ENCODE results near the gene MTX1.
"Not testable (repeated sequence)": the region's sequence is repeated elsewhere in the genome, so short reads cannot be mapped to it uniquely, and the experiment has no call there.

Gene MTX1

GRCh38 chr1:155246796-155247195, 38.3 kb downstream of the MTX1 start:
- Histone ChIP-seq H3K4me1 (ENCODE audit: control insufficient read depth, insufficient read depth, low read length) (peaks cover 15% of the 10 kb centered on the region; the same call in 1 of the 2 replicates), H3K27me3 (ENCODE audit: control insufficient read depth, insufficient read depth, low read length) (peaks cover 12% of the 10 kb centered on the region; the same call in 1 of the 2 replicates), H3K36me3 (ENCODE audit: control insufficient read depth, insufficient read depth, low read length) (peaks cover 15% of the 10 kb centered on the region)
- H3K27ac ChIP-seq (ENCODE audit: low read depth, low read length); H3K9me3 ChIP-seq (ENCODE audit: control insufficient read depth, insufficient read depth, low read depth, low read length); H3K9ac ChIP-seq (ENCODE audit: low read length); H3K4me3 ChIP-seq (ENCODE audit: low read depth, low read length): not testable (repeated sequence)

DNA sequence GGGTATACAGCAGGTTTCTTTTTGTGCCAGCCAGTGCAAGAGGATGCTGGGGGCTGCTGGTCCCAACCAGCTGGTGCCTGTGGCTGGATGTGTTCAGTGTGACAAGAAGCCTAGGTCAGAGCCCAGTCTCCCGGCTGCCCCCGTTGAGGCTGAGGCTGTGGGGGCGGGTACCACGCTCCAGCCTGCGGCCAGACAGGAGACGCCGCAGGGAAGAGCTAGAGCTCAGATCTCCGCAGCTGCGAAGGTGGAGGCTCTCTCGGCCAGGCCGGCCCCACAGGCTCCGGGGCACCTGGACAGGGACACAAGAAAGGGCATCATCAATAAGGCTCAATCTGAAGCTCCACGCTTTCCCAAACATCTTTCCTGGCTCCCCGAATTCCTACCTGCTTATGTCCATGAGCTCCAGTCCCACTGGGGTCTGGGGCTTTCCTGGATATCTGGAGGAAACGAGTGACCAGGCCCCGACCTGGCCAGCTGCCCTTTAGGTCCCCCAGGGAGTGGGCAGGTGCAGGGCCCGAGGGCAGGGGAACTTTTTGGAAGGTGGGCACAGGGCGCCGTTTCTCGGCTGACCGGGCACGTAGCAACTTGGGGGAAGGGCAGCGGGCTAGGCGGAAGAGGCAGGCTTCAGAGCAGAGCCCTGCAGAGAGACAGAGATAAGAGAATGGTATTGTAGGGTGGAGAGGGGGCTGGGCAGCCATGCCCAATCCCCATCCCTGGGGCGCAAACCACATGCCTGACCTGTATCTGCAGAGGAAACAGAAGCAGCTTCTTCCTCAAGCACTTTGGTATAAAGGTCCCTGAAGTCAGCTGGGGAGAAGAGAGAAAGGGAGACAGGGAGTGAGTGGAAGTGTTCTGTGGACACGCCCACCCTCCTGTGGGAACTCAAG, 39.4 kb downstream of the MTX1 start:
- H3K4me1 ChIP-seq (ENCODE audit: control insufficient read depth, insufficient read depth, low read length): peaks cover 15% of the 10 kb centered on the region; the same call in 1 of the 2 replicates
- H3K27ac ChIP-seq (ENCODE audit: low read depth, low read length): no peak overlapping the region
- H3K4me3 ChIP-seq (ENCODE audit: low read depth, low read length): no peak overlapping the region
- H3K9me3 ChIP-seq (ENCODE audit: control insufficient read depth, insufficient read depth, low read depth, low read length): no peaks in the 10 kb centered on the region
- H3K9ac ChIP-seq (ENCODE audit: low read length): no peak overlapping the region
- peaks cover 15% of the 10 kb centered on the region for H3K36me3 ChIP-seq (ENCODE audit: control insufficient read depth, insufficient read depth, low read length)
- H3K27me3 ChIP-seq (ENCODE audit: control insufficient read depth, insufficient read depth, low read length): peaks cover 12% of the 10 kb centered on the region; the same call in 1 of the 2 replicates

GRCh38 chr1:155250246-155250632, 41.7 kb downstream of the MTX1 start:
- Histone ChIP-seq H3K9me3 (ENCODE audit: control insufficient read depth, insufficient read depth, low read depth, low read length) (no peaks in the 10 kb centered on the region), H3K27ac (ENCODE audit: low read depth, low read length) (no peak overlapping the region), H3K4me1 (ENCODE audit: control insufficient read depth, insufficient read depth, low read length) (peaks cover 21% of the 10 kb centered on the region), H3K4me3 (ENCODE audit: low read depth, low read length) (peak overlapping the region; percentile 64), H3K27me3 (ENCODE audit: control insufficient read depth, insufficient read depth, low read length) (peaks cover 12% of the 10 kb centered on the region; the same call in 1 of the 2 replicates), H3K36me3 (ENCODE audit: control insufficient read depth, insufficient read depth, low read length) (peaks cover 15% of the 10 kb centered on the region), H3K9ac (ENCODE audit: low read length) (peak overlapping the region; percentile 56)

DNA sequence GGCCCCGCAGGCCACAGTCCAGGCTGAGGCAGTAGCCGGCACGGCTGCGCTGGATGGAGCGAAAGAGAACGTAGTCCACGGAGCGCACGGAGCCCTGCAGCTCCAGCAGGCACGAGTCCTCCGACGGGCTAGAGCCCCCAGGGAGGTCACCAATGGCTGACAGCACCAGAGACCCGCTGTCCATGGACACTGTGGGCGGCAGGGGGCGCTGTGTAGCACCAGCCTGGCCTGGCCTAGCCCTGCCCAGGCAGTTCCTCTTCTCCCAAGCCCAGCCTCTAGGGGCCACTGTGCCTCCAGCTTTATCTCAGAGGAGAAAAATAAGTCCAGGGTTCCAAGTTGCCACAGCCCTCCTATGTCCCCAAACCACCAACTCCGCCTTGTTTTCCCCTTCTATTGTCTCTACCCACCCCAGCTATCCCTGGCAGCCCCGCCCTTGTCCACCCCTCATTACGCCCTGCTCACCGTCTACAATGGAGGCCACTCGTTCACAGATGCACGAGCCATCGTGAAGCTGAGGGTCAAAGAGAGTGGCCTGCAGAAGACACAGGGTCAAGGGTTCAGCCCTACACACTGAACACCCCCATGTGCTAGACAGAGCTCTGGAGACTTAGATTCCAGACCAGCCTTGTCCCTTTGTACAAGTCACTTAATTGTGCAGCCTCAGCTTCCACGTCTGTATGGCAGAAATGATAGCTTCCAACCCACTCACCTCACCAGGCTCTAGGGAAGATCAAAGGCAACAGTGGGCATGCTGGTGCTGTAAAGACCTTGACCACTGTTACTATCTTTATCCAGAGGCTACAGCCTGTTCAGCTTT, 42.3 kb downstream of the MTX1 start:
- Histone ChIP-seq H3K27me3 (ENCODE audit: control insufficient read depth, insufficient read depth, low read length) (peaks cover 8% of the 10 kb centered on the region; the same call in 1 of the 2 replicates), H3K27ac (ENCODE audit: low read depth, low read length) (no peak overlapping the region), H3K9ac (ENCODE audit: low read length) (peak overlapping the region; percentile 52), H3K4me1 (ENCODE audit: control insufficient read depth, insufficient read depth, low read length) (peaks cover 23% of the 10 kb centered on the region), H3K36me3 (ENCODE audit: control insufficient read depth, insufficient read depth, low read length) (peaks cover 15% of the 10 kb centered on the region), H3K9me3 (ENCODE audit: control insufficient read depth, insufficient read depth, low read depth, low read length) (no peaks in the 10 kb centered on the region), H3K4me3 (ENCODE audit: low read depth, low read length) (peak overlapping the region; percentile 64)

DNA sequence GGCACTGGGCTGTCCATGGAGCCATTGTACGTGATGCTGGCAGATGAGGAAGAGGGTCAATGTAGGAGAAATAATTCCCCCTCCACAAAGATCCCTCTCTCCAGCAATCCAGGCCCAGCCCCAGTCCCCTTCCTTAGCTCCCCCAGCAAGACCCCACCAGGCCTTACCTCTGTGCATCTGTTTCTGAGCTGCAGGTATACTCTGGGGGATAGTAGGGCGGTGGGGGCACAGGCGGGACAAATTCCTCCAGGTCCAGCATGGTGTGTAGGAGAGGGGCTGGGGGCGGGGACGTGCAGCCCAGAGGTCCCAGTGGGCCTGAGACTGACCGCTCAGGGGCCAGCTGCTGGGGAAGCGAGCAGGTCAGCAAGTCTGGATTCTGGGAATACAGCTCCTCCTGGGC, 43.1 kb downstream of the MTX1 start:
- no peaks in the 10 kb centered on the region for H3K9me3 ChIP-seq (ENCODE audit: control insufficient read depth, insufficient read depth, low read depth, low read length)
- H3K9ac ChIP-seq (ENCODE audit: low read length): no peak overlapping the region
- H3K4me3 ChIP-seq (ENCODE audit: low read depth, low read length): no peak overlapping the region
- peaks cover under 1% of the 10 kb centered on the region; the same call in 1 of the 2 replicates for H3K27me3 ChIP-seq (ENCODE audit: control insufficient read depth, insufficient read depth, low read length)
- peaks cover 26% of the 10 kb centered on the region for H3K4me1 ChIP-seq (ENCODE audit: control insufficient read depth, insufficient read depth, low read length)
- peaks cover 17% of the 10 kb centered on the region for H3K36me3 ChIP-seq (ENCODE audit: control insufficient read depth, insufficient read depth, low read length)
- H3K27ac ChIP-seq (ENCODE audit: low read depth, low read length): no peak overlapping the region

- Histone ChIP-seq H3K4me1 (ENCODE audit: control insufficient read depth, insufficient read depth, low read length) (peaks cover 26% of the 10 kb centered on the region), H3K4me3 (ENCODE audit: low read depth, low read length) (peak overlapping the region; percentile 84; the same call in 1 of the 2 replicates), H3K36me3 (ENCODE audit: control insufficient read depth, insufficient read depth, low read length) (peaks cover 16% of the 10 kb centered on the region), H3K9ac (ENCODE audit: low read length) (no peak overlapping the region), H3K27me3 (ENCODE audit: control insufficient read depth, insufficient read depth, low read length) (no peaks in the 10 kb centered on the region), H3K27ac (ENCODE audit: low read depth, low read length) (no peak overlapping the region), H3K9me3 (ENCODE audit: control insufficient read depth, insufficient read depth, low read depth, low read length) (no peaks in the 10 kb centered on the region)
Observed at GRCh38 chr1:155253208-155253607, 44.7 kb downstream of the MTX1 start.

DNA sequence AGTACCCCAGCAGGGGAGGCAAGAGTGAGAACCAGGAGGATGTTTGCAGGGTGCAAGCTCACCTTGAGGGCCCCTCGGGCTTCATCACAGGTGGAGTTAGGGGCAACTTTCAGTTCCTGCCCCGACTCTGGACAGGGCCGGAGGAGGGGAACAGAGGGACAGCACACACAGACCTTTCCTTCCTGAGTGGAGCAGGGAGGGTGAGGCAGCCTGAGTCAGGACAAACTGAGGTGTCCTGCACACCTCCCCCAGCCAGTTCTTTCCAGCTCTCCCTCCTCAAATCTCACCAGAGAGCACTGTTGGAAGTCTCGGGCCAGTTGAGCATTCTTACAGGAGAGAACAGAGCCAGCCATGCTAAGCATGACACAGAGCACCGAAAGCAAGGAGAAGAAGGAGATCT, 45.3 kb downstream of the MTX1 start:
- Histone ChIP-seq H3K36me3 (ENCODE audit: control insufficient read depth, insufficient read depth, low read length) (peaks cover 16% of the 10 kb centered on the region), H3K27me3 (ENCODE audit: control insufficient read depth, insufficient read depth, low read length) (no peaks in the 10 kb centered on the region), H3K27ac (ENCODE audit: low read depth, low read length) (no peak overlapping the region), H3K9me3 (ENCODE audit: control insufficient read depth, insufficient read depth, low read depth, low read length) (no peaks in the 10 kb centered on the region), H3K4me3 (ENCODE audit: low read depth, low read length) (peak overlapping the region; percentile 84), H3K9ac (ENCODE audit: low read length) (peak overlapping the region; percentile 29), H3K4me1 (ENCODE audit: control insufficient read depth, insufficient read depth, low read length) (peaks cover 26% of the 10 kb centered on the region)

- no peaks in the 10 kb centered on the region for H3K9me3 ChIP-seq (ENCODE audit: control insufficient read depth, insufficient read depth, low read depth, low read length)
- peaks cover 16% of the 10 kb centered on the region for H3K36me3 ChIP-seq (ENCODE audit: control insufficient read depth, insufficient read depth, low read length)
- H3K4me1 ChIP-seq (ENCODE audit: control insufficient read depth, insufficient read depth, low read length): peaks cover 26% of the 10 kb centered on the region
- peak overlapping the region; percentile 29 for H3K9ac ChIP-seq (ENCODE audit: low read length)
- H3K27ac ChIP-seq (ENCODE audit: low read depth, low read length): no peak overlapping the region
- peak overlapping the region; percentile 84 for H3K4me3 ChIP-seq (ENCODE audit: low read depth, low read length)
- H3K27me3 ChIP-seq (ENCODE audit: control insufficient read depth, insufficient read depth, low read length): no peaks in the 10 kb centered on the region
Observed at GRCh38 chr1:155254228-155254713, 45.8 kb downstream of the MTX1 start.

GRCh38 chr1:155254714-155255242, 46.3 kb downstream of the MTX1 start:
- H3K9ac ChIP-seq (ENCODE audit: low read length): peak overlapping the region; percentile 29
- H3K4me1 ChIP-seq (ENCODE audit: control insufficient read depth, insufficient read depth, low read length): peaks cover 26% of the 10 kb centered on the region
- H3K27ac ChIP-seq (ENCODE audit: low read depth, low read length): no peak overlapping the region
- no peaks in the 10 kb centered on the region for H3K9me3 ChIP-seq (ENCODE audit: control insufficient read depth, insufficient read depth, low read depth, low read length)
- peaks cover 21% of the 10 kb centered on the region for H3K36me3 ChIP-seq (ENCODE audit: control insufficient read depth, insufficient read depth, low read length)
- H3K27me3 ChIP-seq (ENCODE audit: control insufficient read depth, insufficient read depth, low read length): no peaks in the 10 kb centered on the region
- peak overlapping the region; percentile 84 for H3K4me3 ChIP-seq (ENCODE audit: low read depth, low read length)

- H3K27ac ChIP-seq (ENCODE audit: low read depth, low read length): no peak within 1 kb of the TSS; the same call in 1 of the 2 replicates
Observed at GRCh38 chr1:155255243-155256007, 46.9 kb downstream of the MTX1 start, which contains the start of gene ENTREP3. TSS of gene ENTREP3 (minus strand) at chr1:155255483. CDS start at chr1:155254877, 606 bp downstream.

More at GRCh38 chr1:155255243-155256007, 46.9 kb downstream of the MTX1 start, which contains the start of gene ENTREP3:
- H3K27me3 ChIP-seq (ENCODE audit: control insufficient read depth, insufficient read depth, low read length): no peaks in the 10 kb centered on the region
- peak within 1 kb of the TSS; percentile 84 for H3K4me3 ChIP-seq (ENCODE audit: low read depth, low read length)
- H3K9ac ChIP-seq (ENCODE audit: low read length): peak within 1 kb of the TSS; percentile 50
- peaks cover 23% of the 10 kb centered on the region for H3K4me1 ChIP-seq (ENCODE audit: control insufficient read depth, insufficient read depth, low read length)
- H3K36me3 ChIP-seq (ENCODE audit: control insufficient read depth, insufficient read depth, low read length): peaks cover 25% of the 10 kb centered on the region
- no peaks in the 10 kb centered on the region for H3K9me3 ChIP-seq (ENCODE audit: control insufficient read depth, insufficient read depth, low read depth, low read length)

Data from HUES6 (cell line).